ENCODE data around the gene SLC24A3. TPM values are rescaled to one million over a fixed set of nuclear protein-coding genes. Genes with fewer than 3 reads are reported as not detected.

Gene SLC24A3
- total and polyA plus RNA-seq, 4 donors, result 1.9 to 8.4 (median 5.8) TPM

- peaks cover 0 to 1% (median 0%) of the 10 kb centered on the region in 4 donors for H3K9me3 ChIP-seq (ENCODE audit: control insufficient read depth in 4 of 4, insufficient read depth in 3 of 4, low read length in 3 of 4)
- no peak overlapping the region for H3K27ac ChIP-seq (ENCODE audit: low read depth in 1 of 2, low read length in 1 of 2)
- no peak overlapping the region for H3K9ac ChIP-seq (ENCODE audit: insufficient read depth in 1 of 2, low read length in 2 of 2)
- ATAC-seq (ENCODE audit: insufficient read depth, low FRiP score) (no peak), DNase-seq (no peak)
- TF ChIP-seq CTCF (IDR thresholded peaks at IDR 0.05; ENCODE audit: control extremely low read depth, extremely low read depth), result no peak
- H3K36me3 ChIP-seq (ENCODE audit: control insufficient read depth in 4 of 4, insufficient read depth in 4 of 4, low read length in 4 of 4), result no peaks in the 10 kb centered on the region
- no peaks in the 10 kb centered on the region for H3K4me1 ChIP-seq (ENCODE audit: control insufficient read depth in 5 of 5, insufficient read depth in 5 of 5, low read length in 5 of 5)
- H3K27me3 ChIP-seq (ENCODE audit: control insufficient read depth in 3 of 3, insufficient read depth in 3 of 3, low read length in 2 of 3), result no peaks in the 10 kb centered on the region
- 47 to 74% methylated on average over 3 of the region's 3 CpGs for WGBS, 2 donors
- no peak overlapping the region for H3K4me3 ChIP-seq
Observed at GRCh38 chr20:19649041-19649440, 436.6 kb downstream of the SLC24A3 start.

- Histone ChIP-seq H3K27ac (ENCODE audit: low read depth in 1 of 2, low read length in 1 of 2) (no peak overlapping the region), H3K4me3 (no peak overlapping the region), H3K4me1 (ENCODE audit: control insufficient read depth in 5 of 5, insufficient read depth in 5 of 5, low read length in 5 of 5) (no peaks in the 10 kb centered on the region), H3K36me3 (ENCODE audit: control insufficient read depth in 4 of 4, insufficient read depth in 4 of 4, low read length in 4 of 4) (no peaks in the 10 kb centered on the region), H3K27me3 (ENCODE audit: control insufficient read depth in 3 of 3, insufficient read depth in 3 of 3, low read length in 2 of 3) (no peaks in the 10 kb centered on the region), H3K9ac (ENCODE audit: insufficient read depth in 1 of 2, low read length in 2 of 2) (no peak overlapping the region), H3K9me3 (ENCODE audit: control insufficient read depth in 4 of 4, insufficient read depth in 3 of 4, low read length in 3 of 4) (peaks cover 0 to 1% (median 0%) of the 10 kb centered on the region in 4 donors)
- WGBS, 2 donors, result 70 to 80% methylated on average over 5 of the region's 5 CpGs
- no peak for ATAC-seq (ENCODE audit: insufficient read depth, low FRiP score)
- DNase-seq, result no peak
- no peak for TF ChIP-seq CTCF (IDR thresholded peaks at IDR 0.05; ENCODE audit: control extremely low read depth, extremely low read depth)
Observed at GRCh38 chr20:19652591-19653026, 440.2 kb downstream of the SLC24A3 start.

- Histone ChIP-seq H3K27me3 (ENCODE audit: control insufficient read depth in 3 of 3, insufficient read depth in 3 of 3, low read length in 2 of 3) (no peaks in the 10 kb centered on the region), H3K27ac (ENCODE audit: low read depth in 1 of 2, low read length in 1 of 2) (no peak overlapping the region), H3K4me3 (no peak overlapping the region), H3K36me3 (ENCODE audit: control insufficient read depth in 4 of 4, insufficient read depth in 4 of 4, low read length in 4 of 4) (no peaks in the 10 kb centered on the region), H3K4me1 (ENCODE audit: control insufficient read depth in 5 of 5, insufficient read depth in 5 of 5, low read length in 5 of 5) (no peaks in the 10 kb centered on the region), H3K9me3 (ENCODE audit: control insufficient read depth in 4 of 4, insufficient read depth in 3 of 4, low read length in 3 of 4) (peaks cover 0 to 1% (median 0%) of the 10 kb centered on the region in 4 donors), H3K9ac (ENCODE audit: insufficient read depth in 1 of 2, low read length in 2 of 2) (no peak overlapping the region)
- TF ChIP-seq CTCF (IDR thresholded peaks at IDR 0.05; ENCODE audit: control extremely low read depth, extremely low read depth), result no peak
- DNase-seq (no peak), ATAC-seq (ENCODE audit: insufficient read depth, low FRiP score) (no peak)
- 80 to 93% methylated on average over 6 of the region's 6 CpGs for WGBS, 2 donors
Observed at GRCh38 chr20:19653327-19653726, 440.9 kb downstream of the SLC24A3 start.

- WGBS, 2 donors, result 94 to 97% methylated on average over 8 of the region's 8 CpGs
- DNase-seq (no peak), ATAC-seq (ENCODE audit: insufficient read depth, low FRiP score) (no peak)
- Histone ChIP-seq H3K27me3 (ENCODE audit: control insufficient read depth in 3 of 3, insufficient read depth in 3 of 3, low read length in 2 of 3) (no peaks in the 10 kb centered on the region), H3K36me3 (ENCODE audit: control insufficient read depth in 4 of 4, insufficient read depth in 4 of 4, low read length in 4 of 4) (no peaks in the 10 kb centered on the region), H3K9me3 (ENCODE audit: control insufficient read depth in 4 of 4, insufficient read depth in 3 of 4, low read length in 3 of 4) (no peaks in the 10 kb centered on the region), H3K4me3 (no peak overlapping the region), H3K27ac (ENCODE audit: low read depth in 1 of 2, low read length in 1 of 2) (no peak overlapping the region), H3K4me1 (ENCODE audit: control insufficient read depth in 5 of 5, insufficient read depth in 5 of 5, low read length in 5 of 5) (no peaks in the 10 kb centered on the region), H3K9ac (ENCODE audit: insufficient read depth in 1 of 2, low read length in 2 of 2) (no peak overlapping the region)
- no peak for TF ChIP-seq CTCF (IDR thresholded peaks at IDR 0.05; ENCODE audit: control extremely low read depth, extremely low read depth)
Observed at GRCh38 chr20:19654921-19655320, 442.5 kb downstream of the SLC24A3 start.

All from lung (tissue), 12 donors.